ENCODE measurements around the gene ST3GAL4.

The ST3GAL4 gene

GRCh38 chr11:126409620-126409985 is 54.1 kb downstream of the ST3GAL4 start:
- no peak for DNase-seq

DNA sequence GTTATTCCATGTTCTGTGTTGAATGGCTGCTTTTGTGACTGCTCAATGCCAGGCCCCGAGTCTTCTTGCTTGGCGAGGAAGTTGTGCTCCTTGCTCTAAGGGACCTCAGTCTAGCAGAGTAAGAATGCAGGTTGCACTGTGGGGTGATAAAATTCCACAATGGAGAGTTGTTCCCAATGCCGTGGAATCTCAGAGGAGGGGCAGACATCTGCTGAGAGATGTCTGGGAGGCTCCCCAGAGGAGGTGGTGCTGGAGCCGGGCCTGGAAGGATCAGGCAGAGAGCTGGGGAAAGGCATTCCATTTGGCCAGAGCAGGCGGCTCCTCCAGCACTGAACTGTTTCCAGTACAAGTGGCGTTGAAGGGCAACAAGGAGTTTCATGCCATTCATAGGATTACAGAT is 55.2 kb downstream of the ST3GAL4 start:
- no peak for DNase-seq

GRCh38 chr11:126411971-126412381 is 56.5 kb downstream of the ST3GAL4 start:
- no peak for DNase-seq

GRCh38 chr11:126413426-126413825 is 57.9 kb downstream of the ST3GAL4 start:
- DNase-seq, result no peak

- no peak for DNase-seq
These were observed 58.4 kb downstream of the ST3GAL4 start for GRCh38 chr11:126413843-126414405.

DNA sequence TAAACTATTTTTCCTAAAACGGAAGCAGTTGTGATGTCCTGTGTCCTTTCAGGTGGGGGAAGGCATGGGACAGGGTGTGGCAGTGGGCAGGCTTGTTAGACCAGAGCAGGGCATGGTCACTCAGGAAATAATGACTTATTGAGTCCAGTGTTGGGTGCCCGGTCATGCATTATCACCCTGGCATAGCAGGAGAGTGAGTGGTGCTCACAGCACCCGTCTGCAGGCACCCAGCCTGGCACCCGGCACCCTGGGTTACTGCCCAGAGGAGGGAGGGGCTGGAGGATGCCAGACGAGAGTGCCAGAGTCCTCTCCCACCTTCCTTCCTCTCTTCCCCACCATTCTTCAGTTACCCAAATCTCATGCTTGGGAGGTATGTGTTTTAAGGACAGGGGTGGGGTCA is 59.1 kb downstream of the ST3GAL4 start:
- DNase-seq, result no peak

GRCh38 chr11:126415128-126415527 is 59.6 kb downstream of the ST3GAL4 start:
- no peak for DNase-seq

- DNase-seq, result no peak
These were observed 60.4 kb downstream of the ST3GAL4 start for GRCh38 chr11:126415669-126416420.

DNA sequence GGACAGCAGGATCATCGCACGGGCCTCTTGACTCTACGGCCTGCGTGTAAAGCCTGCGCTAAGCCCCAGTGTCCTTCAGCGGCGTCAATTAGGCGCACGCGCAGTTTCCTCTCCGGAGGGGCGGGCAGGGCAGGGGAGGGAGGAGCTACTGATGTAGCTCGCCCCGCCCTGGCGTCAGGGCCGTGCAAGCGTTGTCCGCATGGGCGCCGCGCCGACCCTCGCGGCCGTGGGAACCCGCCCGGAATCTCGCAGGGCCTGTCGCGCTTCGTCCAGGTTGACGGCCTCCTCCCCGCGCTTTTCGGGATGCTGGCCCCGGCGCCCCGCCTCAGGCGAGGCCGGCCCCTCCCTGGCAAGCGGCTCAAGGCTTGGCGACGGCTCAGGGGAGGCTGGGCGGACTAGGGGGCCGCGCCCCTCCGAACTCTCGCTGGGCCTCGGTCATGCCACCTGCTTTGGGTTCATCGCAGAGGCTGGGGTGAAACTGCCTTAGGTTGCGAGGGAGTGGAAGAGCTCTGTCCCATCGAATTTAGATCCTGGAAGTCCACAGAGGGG is 61.1 kb downstream of the ST3GAL4 start:
- peak; percentile 37 for DNase-seq

DNA sequence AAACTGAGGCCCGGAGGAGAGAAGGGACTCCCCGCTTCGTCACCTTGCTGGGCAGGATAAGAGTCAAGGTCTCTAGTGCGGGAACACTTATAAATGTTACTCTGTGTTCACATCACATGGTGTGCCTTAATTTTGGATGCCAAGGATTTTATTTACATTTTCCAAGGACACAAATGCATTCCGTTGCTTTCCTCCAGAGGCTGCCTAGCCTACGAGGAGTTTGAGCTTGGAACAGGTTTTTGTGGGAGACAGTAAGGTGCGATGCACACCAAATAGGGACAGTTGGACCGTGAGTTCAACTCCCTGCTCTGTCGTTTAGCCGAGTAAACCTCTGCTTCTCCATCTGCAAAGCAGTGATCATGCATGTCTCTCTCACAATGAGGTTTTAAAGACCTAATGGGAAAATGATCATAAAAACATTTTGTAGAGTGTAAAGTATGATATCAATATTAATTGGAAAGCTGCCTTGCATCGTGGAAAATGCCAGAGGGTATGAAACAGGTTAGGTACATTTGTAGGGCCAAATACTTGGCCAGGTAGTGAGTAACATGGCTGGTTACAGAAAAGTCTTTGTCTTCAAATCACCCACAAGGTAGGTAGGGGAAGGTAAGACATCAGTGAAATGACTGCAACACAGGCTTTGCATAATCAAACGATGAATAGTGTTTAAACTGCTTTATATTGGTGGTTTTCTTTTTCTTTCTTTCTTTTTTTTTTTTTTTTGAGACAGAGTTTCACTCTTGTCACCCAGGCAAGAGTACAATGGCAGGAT is 61.8 kb downstream of the ST3GAL4 start:
- no peak for DNase-seq

DNA sequence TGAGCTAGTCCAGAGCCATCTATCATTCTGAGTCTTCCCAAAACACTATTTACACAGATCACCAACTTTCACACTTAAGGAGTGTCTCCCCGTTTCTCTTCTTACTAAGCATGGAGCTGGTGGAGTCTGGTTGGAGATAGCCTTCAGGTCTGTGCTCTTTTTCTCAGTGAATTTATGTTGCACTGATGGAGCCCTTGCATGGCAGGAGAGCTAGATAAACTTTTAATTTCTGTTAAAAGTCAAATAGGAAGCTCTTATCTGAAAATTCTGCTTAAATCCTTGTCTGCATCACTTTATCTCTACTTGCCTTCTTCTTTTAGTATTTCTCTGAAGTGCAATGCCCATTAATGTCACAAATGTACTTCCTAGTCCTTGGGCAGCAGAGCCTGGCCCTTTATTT is 63.4 kb downstream of the ST3GAL4 start:
- no peak for DNase-seq

- no peak for DNase-seq
These were observed 64.6 kb downstream of the ST3GAL4 start for GRCh38 chr11:126419801-126420697.

DNA sequence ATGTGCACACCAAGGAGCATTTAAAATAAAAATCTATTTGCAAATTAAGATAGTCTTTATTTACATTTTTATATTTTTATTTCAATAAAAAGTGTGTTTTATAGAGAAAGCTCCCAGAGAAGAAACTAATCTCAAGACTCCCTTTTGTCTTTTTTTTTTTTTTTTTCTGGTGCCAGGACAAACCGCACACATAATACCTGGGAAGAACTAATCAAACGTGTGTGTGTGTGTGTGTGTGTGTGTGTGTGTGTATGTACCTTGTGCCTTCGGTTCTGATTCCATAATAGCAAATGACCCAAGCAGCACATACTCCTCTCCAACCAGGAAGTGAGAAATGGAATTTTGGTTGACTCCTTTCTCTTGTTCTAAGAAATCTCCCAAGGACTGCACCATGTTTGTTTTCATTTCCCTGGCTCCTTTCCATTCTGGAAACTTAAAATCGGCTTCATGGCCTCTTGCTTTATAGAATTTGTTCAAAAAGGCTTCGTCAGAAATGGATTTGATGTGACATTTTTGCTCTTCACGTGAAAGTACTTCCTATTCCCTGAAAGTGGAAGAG is 65.3 kb downstream of the ST3GAL4 start:
- no peak for DNase-seq

DNA sequence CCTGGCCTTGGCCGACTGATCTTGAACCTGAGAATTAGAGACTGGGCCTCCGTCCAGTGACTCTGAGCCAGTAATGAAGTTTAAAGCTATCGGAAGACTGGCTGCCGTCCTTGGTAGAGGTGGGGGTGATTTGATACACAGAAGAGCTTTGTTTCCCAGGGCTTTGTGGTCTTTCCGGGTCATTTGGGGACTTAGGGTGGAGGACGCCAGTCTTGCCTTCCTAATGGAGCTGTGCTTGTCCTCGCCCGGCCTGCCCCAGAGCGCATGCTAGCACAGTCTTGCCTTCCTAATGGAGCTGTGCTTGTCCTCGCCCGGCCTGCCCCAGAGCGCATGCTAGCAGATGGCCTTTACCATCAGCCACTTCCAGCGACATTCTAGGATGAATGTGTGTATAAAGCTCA is 65.8 kb downstream of the ST3GAL4 start:
- DNase-seq, result no peak

GRCh38 chr11:126422446-126422845 is 67.0 kb downstream of the ST3GAL4 start:
- no peak for DNase-seq

- no peak for DNase-seq
These were observed 67.7 kb downstream of the ST3GAL4 start for GRCh38 chr11:126423154-126423553.

DNA sequence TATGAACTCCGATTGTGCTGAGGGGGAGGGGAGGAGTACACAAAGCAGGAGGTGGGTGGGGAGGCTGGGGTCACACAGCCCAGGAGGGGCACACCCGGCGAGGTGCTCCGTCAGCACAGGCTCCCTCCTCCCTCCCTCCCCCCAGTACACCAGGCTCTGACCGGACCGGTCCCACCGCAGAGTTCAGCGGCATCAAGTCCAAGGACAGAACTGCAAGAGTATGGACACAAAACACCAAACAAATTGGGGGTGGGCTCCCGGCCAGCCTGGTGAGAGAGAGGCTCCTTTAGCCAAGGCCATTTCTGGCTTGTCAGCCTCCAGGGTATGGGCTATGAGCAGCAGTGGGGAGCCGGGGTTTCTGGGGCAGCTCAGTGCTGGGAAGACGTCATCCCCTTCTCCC is 68.3 kb downstream of the ST3GAL4 start:
- DNase-seq, result no peak

DNA sequence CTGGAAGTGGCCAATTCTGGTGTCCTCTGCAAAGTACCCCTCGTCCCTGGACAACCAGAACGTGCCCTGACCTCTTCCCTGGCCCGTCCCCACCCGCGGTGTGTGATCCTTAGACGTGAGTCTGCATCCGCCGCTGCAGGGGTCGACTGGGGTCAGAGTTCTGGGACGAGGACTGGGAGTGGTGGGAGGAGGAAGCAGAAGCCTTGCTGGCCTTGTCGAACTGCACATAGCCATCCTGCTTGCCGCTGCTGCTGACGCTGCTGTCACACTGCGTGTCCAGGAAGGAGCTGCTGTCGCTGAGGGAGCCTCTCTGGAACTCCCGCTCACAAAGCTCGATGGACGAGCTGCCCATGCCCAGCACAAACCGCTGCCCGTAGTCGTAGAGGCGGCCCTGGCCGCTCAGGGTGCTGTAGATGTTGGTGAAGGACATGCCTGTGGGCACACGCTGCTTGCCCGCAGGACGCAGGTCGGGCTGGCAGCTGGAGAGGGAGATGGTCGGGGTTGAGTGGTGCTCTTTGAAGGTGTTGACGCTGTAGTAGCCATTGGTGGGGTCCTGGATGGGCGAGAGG is 69.1 kb downstream of the ST3GAL4 start:
- no peak for DNase-seq

DNA sequence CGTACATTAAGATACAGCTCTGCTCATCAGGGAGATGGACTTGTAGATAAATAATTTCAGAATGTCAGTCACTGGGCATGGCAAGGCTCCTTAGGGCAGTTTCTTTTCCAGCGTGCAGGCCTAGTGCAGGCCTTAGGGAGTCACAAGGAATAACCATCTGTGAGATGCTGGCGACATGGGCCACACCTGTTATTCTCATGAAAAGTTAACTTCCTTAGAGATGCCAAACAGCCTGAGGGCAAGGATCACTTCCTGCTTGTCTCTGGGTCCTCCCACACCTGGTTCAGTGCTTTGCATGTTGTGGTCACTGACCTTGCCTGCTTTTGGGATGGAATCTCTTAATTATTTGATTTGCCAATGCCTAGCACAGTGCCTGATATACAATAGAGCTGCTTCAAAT is 70.6 kb downstream of the ST3GAL4 start:
- DNase-seq, result no peak

- DNase-seq, result no peak
These were observed 71.6 kb downstream of the ST3GAL4 start for GRCh38 chr11:126426820-126427749.

All from NCI-H345 (cell line).